DOHH2 (cell line): ENCODE measurements around the gene PKM.

Source experiments
- EZH2phosphoT487 ChIP-seq: fragments of 200-600 bp; sonication (generic); IDR thresholded peaks from 2 replicates; pipeline ENCODE4 v1.6.1; 2017; ENCODE audit warnings: borderline replicate concordance, mild to moderate bottlenecking, antibody characterized with exemption, low read length, moderate library complexity, mixed read lengths
- TF ChIP-seq, protein P1 (sequence below): fragments of 200-600 bp; sonication (generic); IDR thresholded peaks from one replicate; pipeline ENCODE4 v1.5.1; 2014; ENCODE audit warnings: antibody characterized with exemption, mild to moderate bottlenecking, low read depth, low read length; ENCODE audit not compliant: poor library complexity, severe bottlenecking

DNA sequence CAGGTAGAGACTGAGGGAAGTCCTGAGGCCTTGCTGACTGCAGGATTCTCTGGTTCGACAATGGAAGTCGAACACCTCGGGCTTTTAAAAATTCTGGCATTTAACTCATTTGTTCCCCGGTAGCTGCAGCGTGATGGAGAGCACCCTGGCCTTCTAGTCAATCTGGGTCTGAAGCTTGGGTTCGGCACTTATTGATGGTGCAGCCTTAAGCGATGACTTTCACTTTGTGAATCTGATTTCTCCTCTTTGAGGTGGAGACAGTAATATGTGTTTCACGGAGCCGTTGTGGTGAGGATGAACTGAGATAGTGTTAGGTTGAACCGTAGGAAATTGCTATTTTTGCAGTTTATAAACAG is 42.0 kb upstream of the PKM start:
- TF ChIP-seq, protein P1, sequence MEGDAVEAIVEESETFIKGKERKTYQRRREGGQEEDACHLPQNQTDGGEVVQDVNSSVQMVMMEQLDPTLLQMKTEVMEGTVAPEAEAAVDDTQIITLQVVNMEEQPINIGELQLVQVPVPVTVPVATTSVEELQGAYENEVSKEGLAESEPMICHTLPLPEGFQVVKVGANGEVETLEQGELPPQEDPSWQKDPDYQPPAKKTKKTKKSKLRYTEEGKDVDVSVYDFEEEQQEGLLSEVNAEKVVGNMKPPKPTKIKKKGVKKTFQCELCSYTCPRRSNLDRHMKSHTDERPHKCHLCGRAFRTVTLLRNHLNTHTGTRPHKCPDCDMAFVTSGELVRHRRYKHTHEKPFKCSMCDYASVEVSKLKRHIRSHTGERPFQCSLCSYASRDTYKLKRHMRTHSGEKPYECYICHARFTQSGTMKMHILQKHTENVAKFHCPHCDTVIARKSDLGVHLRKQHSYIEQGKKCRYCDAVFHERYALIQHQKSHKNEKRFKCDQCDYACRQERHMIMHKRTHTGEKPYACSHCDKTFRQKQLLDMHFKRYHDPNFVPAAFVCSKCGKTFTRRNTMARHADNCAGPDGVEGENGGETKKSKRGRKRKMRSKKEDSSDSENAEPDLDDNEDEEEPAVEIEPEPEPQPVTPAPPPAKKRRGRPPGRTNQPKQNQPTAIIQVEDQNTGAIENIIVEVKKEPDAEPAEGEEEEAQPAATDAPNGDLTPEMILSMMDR: no peak
- no peak for TF ChIP-seq EZH2phosphoT487
